Sigmoid colon (tissue), 4 donors: ENCODE measurements around the gene VTCN1.

Experiments used
- EP300 ChIP-seq, 4 donors: sonication (generic); formaldehyde crosslinking; IDR thresholded peaks; one replicate each; pipeline ENCODE4 v1.6.1; 2017; ENCODE audit warnings: antibody characterized with exemption in 4 of 4
- POLR2AphosphoS5 ChIP-seq, 4 donors: sonication (generic); formaldehyde crosslinking; IDR thresholded peaks; one replicate each; pipeline ENCODE4 v1.6.1; 2017; ENCODE audit warnings: antibody characterized with exemption in 4 of 4

DNA sequence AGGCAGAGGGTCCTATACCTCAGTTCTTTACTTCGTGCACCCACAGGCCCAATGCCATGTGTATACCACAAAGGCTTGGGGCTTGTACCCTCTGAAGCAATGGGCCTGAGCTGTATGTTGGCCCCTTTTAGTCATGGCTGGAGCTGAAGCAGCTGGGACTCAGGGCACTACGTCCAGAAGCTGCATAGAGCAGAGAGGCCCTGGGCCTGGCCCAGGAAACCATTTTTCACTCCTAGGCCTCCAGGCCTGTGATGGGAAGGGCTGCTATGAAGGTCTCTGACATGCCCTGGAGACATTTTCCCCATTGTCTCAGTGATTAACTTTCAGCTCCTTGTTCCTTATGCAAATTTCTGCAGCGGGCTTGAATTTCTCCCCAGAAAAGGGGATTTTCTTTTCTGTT is 48.1 kb upstream of the VTCN1 start:
- no peak for TF ChIP-seq EP300 (IDR thresholded peaks at IDR 0.05)
- TF ChIP-seq POLR2AphosphoS5 (IDR thresholded peaks at IDR 0.05): no peak
